PC-3 (cell line): Measurements from ENCODE around the gene EPS8L3.

Source experiments
- EZH2 ChIP-seq: fragments of 300-600 bp; sonication (generic); IDR thresholded peaks from one replicate; pipeline ENCODE4 v1.6.1; 2017; ENCODE audit warnings: antibody characterized with exemption, mild to moderate bottlenecking, low read length; ENCODE audit not compliant: unreplicated experiment
- EZH2phosphoT487 ChIP-seq: fragments of 300-600 bp; sonication (generic); IDR thresholded peaks from 2 replicates; pipeline ENCODE4 v1.6.1; 2018; ENCODE audit warnings: mild to moderate bottlenecking, antibody characterized with exemption, low read length, borderline replicate concordance
- TF ChIP-seq, protein P1 (sequence below): fragments of 300-600 bp; sonication (generic); conservative IDR thresholded peaks from 2 replicates; pipeline ENCODE4 v1.5.1; 2017; ENCODE audit warnings: antibody characterized with exemption, low read depth, mild to moderate bottlenecking, low read length

DNA sequence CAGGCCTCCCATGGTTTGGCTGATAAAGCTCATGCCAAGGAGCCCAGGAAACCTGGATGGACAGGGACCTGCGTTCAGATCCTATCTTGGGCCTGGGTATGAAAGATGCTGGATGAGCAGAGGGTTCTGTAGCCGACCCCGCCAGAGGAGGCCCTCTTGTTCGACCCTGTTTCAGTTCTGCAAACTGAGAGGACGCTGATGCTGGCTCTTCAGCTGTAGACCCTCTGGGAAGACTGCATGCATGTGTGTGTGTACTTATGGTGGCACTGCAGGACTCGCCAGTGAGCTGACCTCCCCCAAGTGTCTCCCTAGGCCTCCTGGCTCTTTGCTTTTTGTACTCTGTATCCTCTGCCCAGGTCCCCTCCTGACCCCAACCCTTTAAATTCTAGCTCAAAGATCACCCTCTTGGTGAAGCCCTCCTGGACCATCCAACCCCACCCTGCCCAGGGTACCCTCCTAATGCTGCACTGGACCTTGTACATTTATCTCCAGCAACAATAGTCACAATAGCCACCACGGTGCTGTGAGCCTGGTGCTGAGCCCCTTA lies 1.6 kb downstream of the EPS8L3 start:
- TF ChIP-seq, protein P1, sequence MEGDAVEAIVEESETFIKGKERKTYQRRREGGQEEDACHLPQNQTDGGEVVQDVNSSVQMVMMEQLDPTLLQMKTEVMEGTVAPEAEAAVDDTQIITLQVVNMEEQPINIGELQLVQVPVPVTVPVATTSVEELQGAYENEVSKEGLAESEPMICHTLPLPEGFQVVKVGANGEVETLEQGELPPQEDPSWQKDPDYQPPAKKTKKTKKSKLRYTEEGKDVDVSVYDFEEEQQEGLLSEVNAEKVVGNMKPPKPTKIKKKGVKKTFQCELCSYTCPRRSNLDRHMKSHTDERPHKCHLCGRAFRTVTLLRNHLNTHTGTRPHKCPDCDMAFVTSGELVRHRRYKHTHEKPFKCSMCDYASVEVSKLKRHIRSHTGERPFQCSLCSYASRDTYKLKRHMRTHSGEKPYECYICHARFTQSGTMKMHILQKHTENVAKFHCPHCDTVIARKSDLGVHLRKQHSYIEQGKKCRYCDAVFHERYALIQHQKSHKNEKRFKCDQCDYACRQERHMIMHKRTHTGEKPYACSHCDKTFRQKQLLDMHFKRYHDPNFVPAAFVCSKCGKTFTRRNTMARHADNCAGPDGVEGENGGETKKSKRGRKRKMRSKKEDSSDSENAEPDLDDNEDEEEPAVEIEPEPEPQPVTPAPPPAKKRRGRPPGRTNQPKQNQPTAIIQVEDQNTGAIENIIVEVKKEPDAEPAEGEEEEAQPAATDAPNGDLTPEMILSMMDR, result no peak
- no peak for TF ChIP-seq EZH2
- no peak for TF ChIP-seq EZH2phosphoT487
